Hepatocyte (in vitro differentiated cells): ENCODE data around the gene MBOAT7. TPM values are rescaled to one million over a fixed set of nuclear protein-coding genes. Genes with fewer than 3 reads are reported as not detected.

Experiments used
- DNase-seq: peaks from one replicate; pipeline ENCODE4 v3.0.0-alpha.2; 2016; ENCODE audit warnings: low spot score
- H2AFZ ChIP-seq: fragments of 200-600 bp; sonication (generic); 2 replicates; pipeline ENCODE4 v1.6.0; 2016; ENCODE audit warnings: antibody characterized with exemption, mild to moderate bottlenecking
- H3K27ac ChIP-seq: fragments of 200-600 bp; sonication (generic); 2 replicates; pipeline ENCODE4 v1.5.1; 2016; ENCODE audit warnings: mild to moderate bottlenecking
- H3K27me3 ChIP-seq: fragments of 200-600 bp; sonication (generic); 2 replicates; pipeline ENCODE4 v1.6.1; 2016
- H3K36me3 ChIP-seq: fragments of 200-600 bp; sonication (generic); replicated peaks from 2 replicates; pipeline ENCODE4 v1.5.1; 2016; ENCODE audit warnings: low read depth; ENCODE audit not compliant: insufficient read depth
- H3K4me1 ChIP-seq: fragments of 200-600 bp; sonication (generic); 2 replicates; pipeline ENCODE4 v1.5.1; 2016; ENCODE audit warnings: mild to moderate bottlenecking, moderate library complexity; ENCODE audit not compliant: insufficient read depth
- H3K4me2 ChIP-seq: fragments of 200-600 bp; sonication (generic); 2 replicates; pipeline ENCODE4 v1.6.0; 2016
- H3K4me3 ChIP-seq: fragments of 200-600 bp; sonication (generic); 2 replicates; pipeline ENCODE4 v1.5.1; 2016; ENCODE audit warnings: mild to moderate bottlenecking
- H3K79me2 ChIP-seq: fragments of 200-600 bp; sonication (generic); 2 replicates; pipeline ENCODE4 v1.6.0; 2017; ENCODE audit warnings: mild to moderate bottlenecking
- H3K9me2 ChIP-seq: fragments of 200-600 bp; sonication (generic); replicated peaks from 2 replicates; pipeline ENCODE4 v1.6.0; 2017; ENCODE audit warnings: mild to moderate bottlenecking; ENCODE audit not compliant: insufficient read depth
- H3K9me3 ChIP-seq: fragments of 200-600 bp; sonication (generic); 2 replicates; pipeline ENCODE4 v1.5.1; 2016; ENCODE audit warnings: low read depth, mild to moderate bottlenecking
- H4K20me1 ChIP-seq: fragments of 200-600 bp; sonication (generic); 2 replicates; pipeline ENCODE4 v1.6.0; 2016; ENCODE audit warnings: mild to moderate bottlenecking; ENCODE audit not compliant: insufficient read depth, poor library complexity, severe bottlenecking
- CTCF ChIP-seq: fragments of 200-600 bp; sonication (generic); IDR thresholded peaks from 2 replicates; pipeline ENCODE4 v1.5.1; 2016; ENCODE audit warnings: antibody characterized with exemption, mild to moderate bottlenecking; ENCODE audit not compliant: poor library complexity
- EZH2 ChIP-seq: fragments of 200-600 bp; sonication (generic); IDR thresholded peaks from 2 replicates; pipeline ENCODE4 v1.6.1; 2016; ENCODE audit warnings: antibody characterized with exemption, mild to moderate bottlenecking, borderline replicate concordance
- EZH2phosphoT487 ChIP-seq: fragments of 200-600 bp; sonication (generic); IDR thresholded peaks from one replicate; pipeline ENCODE4 v1.6.1; 2018; ENCODE audit warnings: antibody characterized with exemption, mild to moderate bottlenecking, low read depth, moderate library complexity; ENCODE audit not compliant: unreplicated experiment, severe bottlenecking
- WGBS: methylation state at CpG from one replicate; pipeline ENCODE4 v1.1.6; 2016; ENCODE audit warnings: low lambda C conversion rate; ENCODE audit errors: missing lambda C conversion rate; 5-methylcytosine and 5-hydroxymethylcytosine counted together
- polyA plus RNA-seq: library from polyadenylated mRNA; unstranded; fragments of >200 nt; fragmentation: Nextera tagmentation; extraction: Ambion mirVana; gene quantifications from 2 replicates; pipeline ENCODE4 v1.2.1, GENCODE V29; 2016
- total RNA-seq: library from RNA; depleted of rRNA; stranded (reverse); fragments of >200 nt; gene quantifications from 2 replicates; pipeline ENCODE4 v1.2.3, GENCODE V29; 2014

MBOAT7 gene
- total and polyA plus RNA-seq, 2 experiments from 2014 or later, result 93.5 to 179 TPM

- peaks cover 62% of the 10 kb centered on the region for H3K79me2 ChIP-seq
- peak overlapping the region; percentile 86 for H3K4me2 ChIP-seq
- no peaks in the 10 kb centered on the region for H3K9me2 ChIP-seq
- 69% methylated on average over 13 of the region's 13 CpGs for WGBS
- H4K20me1 ChIP-seq, result peaks cover 60% of the 10 kb centered on the region
- H3K27ac ChIP-seq, result peak overlapping the region; percentile 97
- H3K9me3 ChIP-seq, result no peaks in the 10 kb centered on the region
- H3K27me3 ChIP-seq, result no peaks in the 10 kb centered on the region
- peak overlapping the region; percentile 55 for H3K4me3 ChIP-seq
- no peak overlapping the region for H2AFZ ChIP-seq
- DNase-seq, result no peak
- peaks cover 4% of the 10 kb centered on the region for H3K36me3 ChIP-seq
- no peak for TF ChIP-seq CTCF
- TF ChIP-seq EZH2phosphoT487, result no peak
- TF ChIP-seq EZH2, result no peak
- H3K4me1 ChIP-seq, result peaks cover 31% of the 10 kb centered on the region
Observed at GRCh38 chr19:54201980-54202379, 12.6 kb upstream of the MBOAT7 start.

- peaks cover 55% of the 10 kb centered on the region for H3K79me2 ChIP-seq
- WGBS, result 5% methylated on average over 28 of the region's 28 CpGs
- DNase-seq, result no peak
- no peaks in the 10 kb centered on the region for H3K9me2 ChIP-seq
- no peaks in the 10 kb centered on the region for H3K27me3 ChIP-seq
- peaks cover 4% of the 10 kb centered on the region for H3K36me3 ChIP-seq
- peak overlapping the region; percentile 55 for H3K4me3 ChIP-seq
- H3K27ac ChIP-seq, result peak overlapping the region; percentile 97
- H3K9me3 ChIP-seq, result no peaks in the 10 kb centered on the region
- H4K20me1 ChIP-seq, result peaks cover 52% of the 10 kb centered on the region
- peak overlapping the region; percentile 86 for H3K4me2 ChIP-seq
- TF ChIP-seq EZH2, result no peak
- no peak for TF ChIP-seq EZH2phosphoT487
- no peak for TF ChIP-seq CTCF
- no peak overlapping the region for H2AFZ ChIP-seq
- peaks cover 28% of the 10 kb centered on the region for H3K4me1 ChIP-seq
Observed at GRCh38 chr19:54201172-54201701, 11.9 kb upstream of the MBOAT7 start.

GRCh38 chr19:54199401-54199800 lies 10.0 kb upstream of the MBOAT7 start:
- peak overlapping the region; percentile 97 for H3K27ac ChIP-seq
- H3K27me3 ChIP-seq, result no peaks in the 10 kb centered on the region
- TF ChIP-seq EZH2 (no peak), EZH2phosphoT487 (no peak), CTCF (no peak)
- H2AFZ ChIP-seq, result no peak overlapping the region
- H3K79me2 ChIP-seq, result peaks cover 37% of the 10 kb centered on the region
- DNase-seq, result no peak
- no peak overlapping the region for H3K4me2 ChIP-seq
- peaks cover 4% of the 10 kb centered on the region for H3K36me3 ChIP-seq
- H4K20me1 ChIP-seq, result peaks cover 34% of the 10 kb centered on the region
- 91% methylated on average over 16 of the region's 16 CpGs for WGBS
- H3K9me2 ChIP-seq, result no peaks in the 10 kb centered on the region
- no peak overlapping the region for H3K4me3 ChIP-seq
- peaks cover 25% of the 10 kb centered on the region for H3K4me1 ChIP-seq
- H3K9me3 ChIP-seq, result no peaks in the 10 kb centered on the region
